WTC11 (cell line): Measurements from ENCODE around the gene SH3RF2.

ENCODE experiments used
- CBFB ChIP-seq: sonication (generic); formaldehyde crosslinking; IDR thresholded peaks from 2 replicates; pipeline ENCODE4 v1.8.1; 2022; ENCODE audit warnings: mild to moderate bottlenecking, low read depth, missing genetic modification reagents
- CREB1 ChIP-seq: sonication (generic); formaldehyde crosslinking; IDR thresholded peaks from 2 replicates; pipeline ENCODE4 v1.8.0; 2023; ENCODE audit warnings: mild to moderate bottlenecking, missing genetic modification reagents
- EMX1 ChIP-seq: fragments of 250-450 bp; sonication (Bioruptor Pico); IDR thresholded peaks from 2 replicates; pipeline ENCODE4 v1.8.0; 2021; ENCODE audit warnings: mild to moderate bottlenecking
- SMAD3 ChIP-seq: sonication (generic); formaldehyde crosslinking; IDR thresholded peaks from 2 replicates; pipeline ENCODE4 v1.8.0; 2022; ENCODE audit warnings: missing genetic modification reagents, mild to moderate bottlenecking, borderline replicate concordance
- USF2 ChIP-seq: sonication (generic); formaldehyde crosslinking; IDR thresholded peaks from 2 replicates; pipeline ENCODE4 v1.8.1; 2023; ENCODE audit warnings: mild to moderate bottlenecking, missing genetic modification reagents, moderate library complexity
- TF ChIP-seq, protein P1 (sequence below): fragments of 200-600 bp; IDR thresholded peaks from 2 replicates; pipeline ENCODE4 v1.8.0; 2022; ENCODE audit warnings: antibody characterized with exemption
- TF ChIP-seq, protein P2 (sequence below): sonication (generic); formaldehyde crosslinking; IDR thresholded peaks from 2 replicates; pipeline ENCODE4 v1.8.1; 2023; ENCODE audit warnings: mild to moderate bottlenecking, missing genetic modification reagents

DNA sequence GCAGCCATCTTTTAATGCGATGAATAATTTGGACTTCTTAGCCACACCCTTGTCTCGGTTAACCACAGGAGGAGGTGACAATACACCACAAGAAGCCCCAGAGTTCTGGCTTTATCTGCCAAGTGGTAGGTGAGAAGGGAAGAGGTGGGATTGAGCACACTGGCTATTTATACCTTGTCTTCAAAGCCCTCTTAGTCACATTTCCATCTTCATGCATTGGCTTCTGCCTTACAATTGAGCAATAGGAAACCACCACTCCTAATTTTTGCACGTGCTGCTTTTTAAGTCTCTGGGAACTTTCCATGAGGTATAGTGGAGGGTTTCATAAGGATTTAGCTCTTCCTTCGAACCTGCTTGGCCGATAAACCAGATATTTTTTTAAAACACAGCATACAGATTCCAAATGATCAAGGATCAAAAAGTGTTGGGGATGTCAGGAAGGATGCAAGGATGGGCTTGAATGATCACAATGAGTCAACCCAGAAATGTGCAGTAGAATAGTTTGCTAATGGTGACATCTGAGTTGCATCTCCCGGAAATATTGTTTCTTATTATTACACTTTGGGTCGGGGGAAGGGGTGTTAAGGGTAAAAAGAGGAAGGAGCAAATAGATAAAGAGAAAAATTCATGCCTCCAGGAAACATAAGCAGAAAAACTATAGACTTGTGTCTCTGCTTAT, 143.5 kb downstream of the SH3RF2 start:
- TF ChIP-seq, protein P1, sequence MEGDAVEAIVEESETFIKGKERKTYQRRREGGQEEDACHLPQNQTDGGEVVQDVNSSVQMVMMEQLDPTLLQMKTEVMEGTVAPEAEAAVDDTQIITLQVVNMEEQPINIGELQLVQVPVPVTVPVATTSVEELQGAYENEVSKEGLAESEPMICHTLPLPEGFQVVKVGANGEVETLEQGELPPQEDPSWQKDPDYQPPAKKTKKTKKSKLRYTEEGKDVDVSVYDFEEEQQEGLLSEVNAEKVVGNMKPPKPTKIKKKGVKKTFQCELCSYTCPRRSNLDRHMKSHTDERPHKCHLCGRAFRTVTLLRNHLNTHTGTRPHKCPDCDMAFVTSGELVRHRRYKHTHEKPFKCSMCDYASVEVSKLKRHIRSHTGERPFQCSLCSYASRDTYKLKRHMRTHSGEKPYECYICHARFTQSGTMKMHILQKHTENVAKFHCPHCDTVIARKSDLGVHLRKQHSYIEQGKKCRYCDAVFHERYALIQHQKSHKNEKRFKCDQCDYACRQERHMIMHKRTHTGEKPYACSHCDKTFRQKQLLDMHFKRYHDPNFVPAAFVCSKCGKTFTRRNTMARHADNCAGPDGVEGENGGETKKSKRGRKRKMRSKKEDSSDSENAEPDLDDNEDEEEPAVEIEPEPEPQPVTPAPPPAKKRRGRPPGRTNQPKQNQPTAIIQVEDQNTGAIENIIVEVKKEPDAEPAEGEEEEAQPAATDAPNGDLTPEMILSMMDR: no peak
- TF ChIP-seq, protein P2, sequence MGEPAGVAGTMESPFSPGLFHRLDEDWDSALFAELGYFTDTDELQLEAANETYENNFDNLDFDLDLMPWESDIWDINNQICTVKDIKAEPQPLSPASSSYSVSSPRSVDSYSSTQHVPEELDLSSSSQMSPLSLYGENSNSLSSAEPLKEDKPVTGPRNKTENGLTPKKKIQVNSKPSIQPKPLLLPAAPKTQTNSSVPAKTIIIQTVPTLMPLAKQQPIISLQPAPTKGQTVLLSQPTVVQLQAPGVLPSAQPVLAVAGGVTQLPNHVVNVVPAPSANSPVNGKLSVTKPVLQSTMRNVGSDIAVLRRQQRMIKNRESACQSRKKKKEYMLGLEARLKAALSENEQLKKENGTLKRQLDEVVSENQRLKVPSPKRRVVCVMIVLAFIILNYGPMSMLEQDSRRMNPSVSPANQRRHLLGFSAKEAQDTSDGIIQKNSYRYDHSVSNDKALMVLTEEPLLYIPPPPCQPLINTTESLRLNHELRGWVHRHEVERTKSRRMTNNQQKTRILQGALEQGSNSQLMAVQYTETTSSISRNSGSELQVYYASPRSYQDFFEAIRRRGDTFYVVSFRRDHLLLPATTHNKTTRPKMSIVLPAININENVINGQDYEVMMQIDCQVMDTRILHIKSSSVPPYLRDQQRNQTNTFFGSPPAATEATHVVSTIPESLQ (CRISPR knock-in tag): no peak
- TF ChIP-seq CREB1 (CRISPR knock-in tag) (no peak), USF2 (CRISPR knock-in tag) (no peak), EMX1 (CRISPR knock-in tag) (no peak), SMAD3 (no peak), CBFB (CRISPR knock-in tag) (no peak)
